Large intestine (tissue), 3 donors: Measurements from ENCODE around the gene SLC9A7. TPM values are rescaled to one million over a fixed set of nuclear protein-coding genes. Genes with fewer than 3 reads are reported as not detected.

Experiments
- DNase-seq, 2 donors: peaks; one replicate each; pipeline versions ENCODE4 v3.0.0 to v3.0.0-alpha.2; 2013
- H3K27ac ChIP-seq: one replicate; pipeline ENCODE4 v1.5.1; 2013; ENCODE audit warnings: low read length
- H3K27me3 ChIP-seq: 2 replicates; pipeline ENCODE4 v1.6.1; 2013; ENCODE audit warnings: low read length; ENCODE audit not compliant: control insufficient read depth, insufficient read depth
- H3K36me3 ChIP-seq: 2 replicates; pipeline ENCODE4 v1.6.1; 2013; ENCODE audit warnings: low read length; ENCODE audit not compliant: control insufficient read depth, insufficient read depth
- H3K4me1 ChIP-seq: one replicate; pipeline ENCODE4 v1.6.1; 2013; ENCODE audit warnings: low read length; ENCODE audit not compliant: control insufficient read depth, insufficient read depth
- H3K4me3 ChIP-seq: one replicate; pipeline ENCODE4 v1.5.1; 2013; ENCODE audit warnings: low read length
- H3K9me3 ChIP-seq: one replicate; pipeline ENCODE4 v1.6.1; 2013; ENCODE audit warnings: mild to moderate bottlenecking, low read depth, low read length, moderate library complexity; ENCODE audit not compliant: control insufficient read depth
- WGBS: methylation state at CpG from one replicate; pipeline ENCODE4 v1.1.5; 2013; ENCODE audit warnings: low lambda C conversion rate; ENCODE audit not compliant: insufficient coverage; 5-methylcytosine and 5-hydroxymethylcytosine counted together
- polyA plus RNA-seq: library from polyadenylated mRNA; unstranded; fragments of 120-200 nt; gene quantifications from one replicate; pipeline ENCODE4 v1.2.1, GENCODE V29; 2013

Gene SLC9A7
- polyA plus RNA-seq, 1 donor = 4.3 TPM

GRCh38 chrX:46588263-46588662 lies 170.7 kb downstream of the SLC9A7 start:
- no CpG with 5 or more reads among the region's 4 CpGs for whole genome bisulfite sequencing
- no peak for DNase-seq
- Histone ChIP-seq H3K9me3 (no peaks in the 10 kb centered on the region), H3K4me3 (no peak overlapping the region), H3K27me3 (no peaks in the 10 kb centered on the region), H3K27ac (no peak overlapping the region), H3K4me1 (no peaks in the 10 kb centered on the region), H3K36me3 (no peaks in the 10 kb centered on the region)

GRCh38 chrX:46587753-46588171 lies 171.2 kb downstream of the SLC9A7 start:
- Histone ChIP-seq H3K4me3 (no peak overlapping the region), H3K27ac (no peak overlapping the region), H3K4me1 (no peaks in the 10 kb centered on the region), H3K9me3 (no peaks in the 10 kb centered on the region), H3K27me3 (no peaks in the 10 kb centered on the region), H3K36me3 (no peaks in the 10 kb centered on the region)
- no CpG with 5 or more reads among the region's 5 CpGs for WGBS
- no peak for DNase-seq

GRCh38 chrX:46587158-46587557 lies 171.8 kb downstream of the SLC9A7 start:
- WGBS = no CpG with 5 or more reads among the region's 5 CpGs
- DNase-seq = no peak
- Histone ChIP-seq H3K27ac (no peak overlapping the region), H3K9me3 (no peaks in the 10 kb centered on the region), H3K4me1 (no peaks in the 10 kb centered on the region), H3K36me3 (no peaks in the 10 kb centered on the region), H3K27me3 (no peaks in the 10 kb centered on the region), H3K4me3 (no peak overlapping the region)

GRCh38 chrX:46584736-46585135 lies 174.2 kb downstream of the SLC9A7 start:
- H3K27ac ChIP-seq = no peak overlapping the region
- no peaks in the 10 kb centered on the region for H3K27me3 ChIP-seq
- no peaks in the 10 kb centered on the region for H3K36me3 ChIP-seq
- no peak overlapping the region for H3K4me3 ChIP-seq
- no peaks in the 10 kb centered on the region for H3K9me3 ChIP-seq
- DNase-seq = no peak
- WGBS = no CpG with 5 or more reads among the region's 2 CpGs
- H3K4me1 ChIP-seq = no peaks in the 10 kb centered on the region

- no peaks in the 10 kb centered on the region for H3K9me3 ChIP-seq
- no CpG with 5 or more reads among the region's 1 CpG for WGBS
- DNase-seq = no peak
- H3K4me1 ChIP-seq = no peaks in the 10 kb centered on the region
- no peaks in the 10 kb centered on the region for H3K27me3 ChIP-seq
- no peak overlapping the region for H3K27ac ChIP-seq
- no peak overlapping the region for H3K4me3 ChIP-seq
- H3K36me3 ChIP-seq = no peaks in the 10 kb centered on the region
Observed at GRCh38 chrX:46582966-46583365, 176.0 kb downstream of the SLC9A7 start.

- no peaks in the 10 kb centered on the region for H3K27me3 ChIP-seq
- H3K9me3 ChIP-seq = no peaks in the 10 kb centered on the region
- H3K4me3 ChIP-seq = no peak overlapping the region
- no peak overlapping the region for H3K27ac ChIP-seq
- no peaks in the 10 kb centered on the region for H3K4me1 ChIP-seq
- no peak for DNase-seq
- H3K36me3 ChIP-seq = no peaks in the 10 kb centered on the region
- WGBS = no CpG with 5 or more reads among the region's 3 CpGs
Observed at GRCh38 chrX:46582325-46582724, 176.6 kb downstream of the SLC9A7 start.

- H3K4me3 ChIP-seq = no peak overlapping the region
- H3K9me3 ChIP-seq = no peaks in the 10 kb centered on the region
- H3K27ac ChIP-seq = no peak overlapping the region
- no peaks in the 10 kb centered on the region for H3K4me1 ChIP-seq
- DNase-seq = no peak
- H3K36me3 ChIP-seq = no peaks in the 10 kb centered on the region
- peaks cover 10% of the 10 kb centered on the region for H3K27me3 ChIP-seq
- WGBS = no CpG with 5 or more reads among the region's 6 CpGs
Observed at GRCh38 chrX:46580613-46581012, 178.3 kb downstream of the SLC9A7 start.

GRCh38 chrX:46579250-46579649 lies 179.7 kb downstream of the SLC9A7 start:
- no peak for DNase-seq
- Histone ChIP-seq H3K36me3 (no peaks in the 10 kb centered on the region), H3K27me3 (peaks cover 18% of the 10 kb centered on the region), H3K27ac (no peak overlapping the region), H3K4me3 (no peak overlapping the region), H3K9me3 (no peaks in the 10 kb centered on the region), H3K4me1 (peaks cover 4% of the 10 kb centered on the region)
- WGBS = no CpG with 5 or more reads among the region's 1 CpG

GRCh38 chrX:46577221-46578005 lies 181.5 kb downstream of the SLC9A7 start:
- DNase-seq = no peak
- no peak overlapping the region for H3K27ac ChIP-seq
- peaks cover 4% of the 10 kb centered on the region for H3K4me1 ChIP-seq
- H3K9me3 ChIP-seq = no peaks in the 10 kb centered on the region
- H3K4me3 ChIP-seq = no peak overlapping the region
- peaks cover 25% of the 10 kb centered on the region for H3K27me3 ChIP-seq
- no peaks in the 10 kb centered on the region for H3K36me3 ChIP-seq
- no CpG with 5 or more reads among the region's 7 CpGs for WGBS

GRCh38 chrX:46576458-46576857 lies 182.5 kb downstream of the SLC9A7 start:
- Histone ChIP-seq H3K27ac (no peak overlapping the region), H3K27me3 (peaks cover 28% of the 10 kb centered on the region)

GRCh38 chrX:46575991-46576392 lies 182.9 kb downstream of the SLC9A7 start:
- DNase-seq = no peak
- WGBS = no CpG with 5 or more reads among the region's 6 CpGs
- H3K4me3 ChIP-seq = no peak overlapping the region
- H3K4me1 ChIP-seq = peaks cover 4% of the 10 kb centered on the region
- H3K36me3 ChIP-seq = no peaks in the 10 kb centered on the region
- H3K9me3 ChIP-seq = no peaks in the 10 kb centered on the region
- peaks cover 28% of the 10 kb centered on the region for H3K27me3 ChIP-seq
- H3K27ac ChIP-seq = no peak overlapping the region

More at GRCh38 chrX:46576458-46576857, 182.5 kb downstream of the SLC9A7 start:
- no peak overlapping the region for H3K4me3 ChIP-seq
- DNase-seq = no peak
- no peaks in the 10 kb centered on the region for H3K9me3 ChIP-seq
- peaks cover 4% of the 10 kb centered on the region for H3K4me1 ChIP-seq
- H3K36me3 ChIP-seq = no peaks in the 10 kb centered on the region
- WGBS = no CpG with 5 or more reads among the region's 3 CpGs
